Ishikawa (cell line): ENCODE data around the gene NOL4L.

ENCODE experiments used
- CEBPB ChIP-seq: IDR thresholded peaks from 2 replicates; pipeline ENCODE4 v1.6.1; 2012
- CREB1 ChIP-seq: IDR thresholded peaks from 2 replicates; pipeline ENCODE4 v1.6.1; 2012; ENCODE audit warnings: low read depth
- EGR1 ChIP-seq: IDR thresholded peaks from 2 replicates; pipeline ENCODE4 v1.6.1; 2012
- EP300 ChIP-seq: IDR thresholded peaks from 2 replicates; pipeline ENCODE4 v1.6.1; 2012; ENCODE audit warnings: borderline replicate concordance
- FOXM1 ChIP-seq: IDR thresholded peaks from 2 replicates; pipeline ENCODE4 v1.6.1; 2012; ENCODE audit warnings: low read depth, borderline replicate concordance
- NFIC ChIP-seq: IDR thresholded peaks from 2 replicates; pipeline ENCODE4 v1.6.1; 2012
- RAD21 ChIP-seq: IDR thresholded peaks from 2 replicates; pipeline ENCODE4 v1.6.1; 2012; ENCODE audit warnings: low read depth
- TAF1 ChIP-seq: IDR thresholded peaks from 2 replicates; pipeline ENCODE4 v1.6.1; 2012; ENCODE audit warnings: low read depth, mild to moderate bottlenecking
- TCF12 ChIP-seq: IDR thresholded peaks from 2 replicates; pipeline ENCODE4 v1.6.1; 2012; ENCODE audit warnings: low read depth
- TEAD4 ChIP-seq: IDR thresholded peaks from 2 replicates; pipeline ENCODE4 v1.6.1; 2012
- YY1 ChIP-seq: IDR thresholded peaks from 2 replicates; pipeline ENCODE4 v1.6.1; 2012; ENCODE audit warnings: low read depth
- ZBTB7A ChIP-seq: IDR thresholded peaks from 2 replicates; pipeline ENCODE4 v1.6.1; 2012; ENCODE audit warnings: low read depth
- TF ChIP-seq, protein P1 (sequence below): IDR thresholded peaks from 2 replicates; pipeline ENCODE4 v1.6.1; 2012
- TF ChIP-seq, protein P2 (sequence below): IDR thresholded peaks from 2 replicates; pipeline ENCODE4 v1.6.1; 2012
- TF ChIP-seq, protein P3 (sequence below): IDR thresholded peaks from 2 replicates; pipeline ENCODE4 v1.6.1; 2012; ENCODE audit warnings: low read depth, mild to moderate bottlenecking

Gene NOL4L

DNA sequence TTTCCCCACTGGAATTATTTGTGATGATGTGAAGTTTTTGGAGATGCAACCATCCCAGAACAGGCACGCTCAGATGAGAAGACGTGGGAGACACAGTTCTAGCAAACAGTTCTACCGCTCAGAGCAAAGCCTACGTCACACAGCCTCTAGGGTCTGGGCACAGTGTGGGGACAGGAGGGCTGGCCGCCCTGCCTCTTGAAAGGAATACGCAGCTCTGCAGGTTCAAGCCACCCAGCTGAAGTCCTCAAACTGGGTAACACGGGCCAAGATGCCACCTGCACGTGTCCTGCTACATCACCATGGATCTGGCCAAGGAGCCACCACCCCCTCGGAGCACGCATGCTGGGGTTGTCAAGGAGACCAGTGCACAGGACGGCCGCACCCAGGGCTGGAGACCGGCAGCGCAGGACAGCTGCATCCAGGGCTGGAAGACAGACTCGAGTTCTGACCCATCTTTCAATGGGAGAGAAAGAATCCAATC, 75.0 kb downstream of the NOL4L start:
- TF ChIP-seq, protein P1, sequence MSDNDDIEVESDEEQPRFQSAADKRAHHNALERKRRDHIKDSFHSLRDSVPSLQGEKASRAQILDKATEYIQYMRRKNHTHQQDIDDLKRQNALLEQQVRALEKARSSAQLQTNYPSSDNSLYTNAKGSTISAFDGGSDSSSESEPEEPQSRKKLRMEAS: no peak
- no peak for TF ChIP-seq TEAD4
- TF ChIP-seq TAF1: no peak
- TF ChIP-seq EP300: no peak

DNA sequence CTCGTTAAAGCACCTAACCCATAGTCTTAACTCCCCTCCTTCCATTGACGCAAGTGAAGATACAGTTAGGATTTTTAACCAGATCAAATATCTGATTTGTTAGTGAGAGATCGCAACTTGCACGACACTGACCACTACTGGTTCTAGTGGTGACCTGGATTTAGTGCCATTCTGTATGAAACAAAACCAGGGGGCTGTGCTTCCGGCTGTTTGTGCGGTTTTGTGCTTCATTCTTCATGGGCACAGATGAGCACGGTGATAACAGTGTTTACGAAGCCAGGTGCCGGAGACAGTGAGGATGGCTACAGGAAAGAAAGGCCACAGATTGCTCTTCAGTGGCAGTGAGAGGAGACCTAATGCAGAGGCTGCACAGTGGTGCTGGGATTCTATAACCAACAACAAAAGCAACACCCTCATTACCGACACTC, 75.5 kb downstream of the NOL4L start:
- no peak for TF ChIP-seq TEAD4
- TF ChIP-seq NFIC: no peak
- no peak for TF ChIP-seq ZBTB7A
- TF ChIP-seq TCF12: no peak
- TF ChIP-seq YY1: no peak

DNA sequence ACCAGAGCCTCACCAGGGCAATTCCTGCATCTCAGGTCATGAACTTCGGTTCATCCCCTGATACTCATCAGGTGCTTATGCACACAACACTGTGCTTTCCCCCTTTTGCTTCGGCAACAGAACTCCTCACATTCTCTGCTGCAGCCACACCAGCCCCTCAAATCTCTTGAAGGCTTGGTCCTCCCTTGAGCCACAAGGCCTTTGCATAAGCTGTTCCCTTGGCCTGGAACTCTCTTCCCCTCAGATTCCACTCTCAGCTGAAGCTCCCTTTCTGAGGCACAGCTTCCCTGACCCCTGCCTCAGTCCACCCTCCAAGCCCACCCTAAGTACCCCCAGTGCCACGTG, 76.4 kb downstream of the NOL4L start:
- TF ChIP-seq FOXM1: no peak
- TF ChIP-seq EP300: no peak
- no peak for TF ChIP-seq TEAD4
- TF ChIP-seq NFIC: no peak
- TF ChIP-seq YY1: no peak
- TF ChIP-seq, protein P2, sequence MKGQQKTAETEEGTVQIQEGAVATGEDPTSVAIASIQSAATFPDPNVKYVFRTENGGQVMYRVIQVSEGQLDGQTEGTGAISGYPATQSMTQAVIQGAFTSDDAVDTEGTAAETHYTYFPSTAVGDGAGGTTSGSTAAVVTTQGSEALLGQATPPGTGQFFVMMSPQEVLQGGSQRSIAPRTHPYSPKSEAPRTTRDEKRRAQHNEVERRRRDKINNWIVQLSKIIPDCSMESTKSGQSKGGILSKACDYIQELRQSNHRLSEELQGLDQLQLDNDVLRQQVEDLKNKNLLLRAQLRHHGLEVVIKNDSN: no peak
- TF ChIP-seq CEBPB: no peak
- TF ChIP-seq ZBTB7A: no peak

DNA sequence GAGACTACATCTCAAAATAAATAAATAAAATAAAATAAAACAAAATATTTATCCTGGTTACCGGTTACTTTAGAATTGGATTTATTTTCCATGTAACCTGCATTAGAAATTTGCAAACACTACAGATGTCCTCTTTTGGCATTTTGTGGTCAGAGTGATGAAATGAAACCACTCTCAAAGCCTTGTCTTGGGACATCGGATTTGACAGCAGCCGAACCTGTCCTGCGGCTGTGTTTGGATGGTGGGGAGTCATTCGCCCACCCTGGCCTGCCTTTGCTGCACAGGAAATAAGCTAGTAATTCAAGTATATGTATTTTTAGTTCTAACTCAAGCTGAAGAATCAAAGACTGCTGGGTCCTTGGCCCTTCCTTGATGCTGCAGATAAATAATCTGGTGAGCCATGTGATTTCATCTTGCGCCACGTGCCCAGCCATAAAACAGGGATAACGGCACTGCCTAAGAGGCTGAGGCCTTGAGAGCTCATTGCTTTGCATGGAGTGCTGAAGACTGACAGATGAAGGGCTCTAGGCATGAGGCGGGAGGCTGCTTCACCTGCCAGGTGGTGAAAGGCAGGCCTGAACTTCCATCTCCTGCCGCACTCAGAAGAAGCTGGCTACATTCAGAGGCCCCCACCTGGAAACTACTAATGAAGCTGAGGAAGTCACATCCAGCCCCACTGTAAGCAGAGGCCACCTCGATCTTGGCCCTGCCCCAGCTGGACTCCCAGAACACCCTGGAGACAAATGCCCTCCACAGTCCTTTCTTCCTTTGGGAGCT, 76.9 kb downstream of the NOL4L start:
- TF ChIP-seq TCF12 (no peak), CEBPB (no peak), YY1 (no peak), RAD21 (no peak), NFIC (no peak), ZBTB7A (no peak), EGR1 (no peak), TEAD4 (no peak)
- TF ChIP-seq, protein P2: no peak
- TF ChIP-seq, protein P1: no peak
- TF ChIP-seq, protein P3, sequence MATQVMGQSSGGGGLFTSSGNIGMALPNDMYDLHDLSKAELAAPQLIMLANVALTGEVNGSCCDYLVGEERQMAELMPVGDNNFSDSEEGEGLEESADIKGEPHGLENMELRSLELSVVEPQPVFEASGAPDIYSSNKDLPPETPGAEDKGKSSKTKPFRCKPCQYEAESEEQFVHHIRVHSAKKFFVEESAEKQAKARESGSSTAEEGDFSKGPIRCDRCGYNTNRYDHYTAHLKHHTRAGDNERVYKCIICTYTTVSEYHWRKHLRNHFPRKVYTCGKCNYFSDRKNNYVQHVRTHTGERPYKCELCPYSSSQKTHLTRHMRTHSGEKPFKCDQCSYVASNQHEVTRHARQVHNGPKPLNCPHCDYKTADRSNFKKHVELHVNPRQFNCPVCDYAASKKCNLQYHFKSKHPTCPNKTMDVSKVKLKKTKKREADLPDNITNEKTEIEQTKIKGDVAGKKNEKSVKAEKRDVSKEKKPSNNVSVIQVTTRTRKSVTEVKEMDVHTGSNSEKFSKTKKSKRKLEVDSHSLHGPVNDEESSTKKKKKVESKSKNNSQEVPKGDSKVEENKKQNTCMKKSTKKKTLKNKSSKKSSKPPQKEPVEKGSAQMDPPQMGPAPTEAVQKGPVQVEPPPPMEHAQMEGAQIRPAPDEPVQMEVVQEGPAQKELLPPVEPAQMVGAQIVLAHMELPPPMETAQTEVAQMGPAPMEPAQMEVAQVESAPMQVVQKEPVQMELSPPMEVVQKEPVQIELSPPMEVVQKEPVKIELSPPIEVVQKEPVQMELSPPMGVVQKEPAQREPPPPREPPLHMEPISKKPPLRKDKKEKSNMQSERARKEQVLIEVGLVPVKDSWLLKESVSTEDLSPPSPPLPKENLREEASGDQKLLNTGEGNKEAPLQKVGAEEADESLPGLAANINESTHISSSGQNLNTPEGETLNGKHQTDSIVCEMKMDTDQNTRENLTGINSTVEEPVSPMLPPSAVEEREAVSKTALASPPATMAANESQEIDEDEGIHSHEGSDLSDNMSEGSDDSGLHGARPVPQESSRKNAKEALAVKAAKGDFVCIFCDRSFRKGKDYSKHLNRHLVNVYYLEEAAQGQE: no peak

DNA sequence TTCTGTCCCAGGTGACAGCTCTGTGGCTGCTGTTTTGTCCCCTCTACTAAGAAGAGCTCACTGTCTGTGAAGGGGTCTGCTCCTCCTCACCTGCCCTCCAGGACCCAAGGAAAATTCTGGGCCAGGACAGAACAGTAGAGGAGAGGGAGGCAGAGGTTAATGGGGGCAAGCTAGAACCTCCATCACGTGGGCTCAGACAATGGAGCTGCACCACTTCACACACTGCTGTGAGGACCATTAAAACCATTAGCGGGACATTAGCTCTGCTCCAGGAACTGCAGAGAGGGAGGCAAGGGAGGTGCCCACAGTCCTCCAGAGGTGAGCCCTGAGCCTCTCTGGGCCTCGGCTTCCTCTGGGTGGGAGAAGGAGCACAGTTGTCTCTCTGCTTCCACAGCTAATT, 78.4 kb downstream of the NOL4L start:
- TF ChIP-seq YY1 (no peak), EGR1 (no peak), TAF1 (no peak)
- TF ChIP-seq, protein P2: no peak

DNA sequence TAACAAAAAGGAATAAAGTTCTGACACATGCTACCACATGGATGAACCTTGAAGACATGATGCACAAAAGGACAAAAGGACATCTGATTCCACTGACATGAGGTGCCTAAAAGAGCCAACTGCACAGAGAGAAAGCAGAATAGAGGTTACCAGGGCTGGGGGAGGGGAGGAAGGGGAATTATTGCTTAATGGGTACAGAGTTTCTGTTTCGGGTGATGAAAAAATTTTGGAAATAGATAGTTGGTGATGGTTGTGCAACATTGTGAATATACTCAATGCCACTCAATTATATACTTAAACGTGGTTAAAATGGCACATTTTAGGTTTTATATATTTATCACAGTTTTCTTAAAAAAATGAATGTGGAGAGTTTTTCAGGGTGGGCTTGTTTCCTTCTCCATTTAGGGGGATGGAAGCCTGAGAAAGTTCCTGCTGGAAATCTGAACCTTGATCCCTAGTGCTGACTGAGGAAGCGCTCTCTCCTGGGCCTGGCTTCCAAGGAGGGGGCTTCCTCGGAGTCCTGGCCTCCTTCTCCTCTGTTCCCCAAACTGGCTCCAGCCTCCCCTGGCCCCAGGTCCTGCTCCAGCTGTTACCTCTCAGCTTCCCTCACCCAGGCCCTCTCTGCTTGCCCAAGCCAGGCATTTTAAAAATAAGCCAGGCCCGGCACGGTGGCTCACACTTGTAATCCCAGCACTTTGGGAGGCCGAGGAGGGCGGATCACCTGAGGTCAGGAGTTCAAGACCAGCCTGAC, 79.2 kb downstream of the NOL4L start:
- TF ChIP-seq TAF1: no peak
- no peak for TF ChIP-seq NFIC
- no peak for TF ChIP-seq EGR1
- no peak for TF ChIP-seq RAD21
- TF ChIP-seq, protein P1: no peak
- TF ChIP-seq, protein P2: no peak
- TF ChIP-seq TCF12: no peak
- no peak for TF ChIP-seq CREB1
- TF ChIP-seq FOXM1: no peak
- no peak for TF ChIP-seq TEAD4
- TF ChIP-seq, protein P3: no peak
- TF ChIP-seq EP300: no peak
- TF ChIP-seq CEBPB: no peak
- no peak for TF ChIP-seq ZBTB7A
- TF ChIP-seq YY1: no peak
